GDM1 (cell line): ENCODE results near the gene MFAP3L.
"Not testable (repeated sequence)": the region's sequence is repeated elsewhere in the genome, so short reads cannot be mapped to it uniquely, and the experiment has no call there.

ENCODE experiments used
- DNase-seq: peaks from one replicate; lab custom pipeline; 2025; lab: John Stamatoyannopoulos, UW

Gene MFAP3L

DNA sequence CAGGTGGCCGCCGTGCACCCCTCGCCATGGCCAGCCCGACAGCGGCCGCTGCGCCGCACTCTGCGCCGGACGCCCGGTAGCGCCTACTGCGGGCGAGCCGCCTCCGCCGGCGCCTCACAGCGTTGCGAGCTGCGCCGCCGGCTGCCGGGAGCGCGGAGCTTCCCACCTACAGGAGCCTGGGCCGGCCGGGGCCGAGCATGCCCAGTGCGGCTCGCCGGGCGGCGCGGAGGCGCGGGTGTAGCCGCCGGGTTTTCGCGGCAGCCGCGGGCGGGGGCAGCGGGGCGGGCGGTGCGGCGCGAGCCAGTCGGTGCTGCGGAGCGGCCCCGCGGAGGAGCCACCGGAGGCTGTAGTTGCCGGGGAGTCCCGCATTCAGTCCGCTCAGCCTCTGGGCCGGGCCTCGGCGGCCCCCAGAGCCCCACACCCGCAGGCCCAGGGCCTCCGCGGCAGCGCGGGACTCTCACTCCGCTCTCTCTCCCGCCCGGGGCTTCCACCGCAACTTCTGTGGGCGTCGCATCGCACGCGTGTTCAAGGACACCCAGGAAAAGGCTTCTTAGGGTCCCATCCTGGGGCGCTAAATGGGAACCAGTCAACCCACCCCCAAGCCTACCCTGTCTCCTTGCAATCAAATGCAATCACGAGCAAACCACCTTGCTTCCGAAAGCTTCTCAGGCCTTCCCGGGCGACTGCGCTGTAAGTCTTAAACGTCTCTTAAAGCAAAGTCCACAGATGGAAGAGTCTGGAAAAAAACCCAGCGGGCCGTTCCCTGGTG is at the start of gene MFAP3L:
MFAP3L (minus strand) TSS at position 143 of the 769 bp plus-strand sequence. CDS start 20,518 bp downstream, outside the sequence.
- DNase-seq = peak; percentile 89

DNA sequence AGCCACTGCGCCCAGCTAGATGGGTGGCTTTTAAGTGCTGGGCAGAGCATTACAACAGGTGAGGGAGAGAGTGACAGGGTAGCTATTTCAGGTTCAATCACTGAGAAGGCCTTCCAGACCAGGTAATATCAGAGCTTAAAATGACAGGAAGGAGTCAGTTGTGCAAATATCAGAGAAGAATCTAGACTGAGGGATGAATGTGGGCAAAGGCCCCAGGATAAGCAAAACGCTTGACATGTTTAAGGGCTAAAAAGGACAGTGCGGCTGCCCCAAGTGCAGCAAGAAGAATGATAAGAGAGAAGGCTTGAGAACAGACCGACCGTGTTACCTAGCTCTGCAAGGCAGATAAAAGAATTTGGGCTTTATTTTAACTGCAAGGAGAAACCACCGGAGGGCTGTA is 45.0 kb upstream of the MFAP3L start:
- no peak for DNase-seq

DNA sequence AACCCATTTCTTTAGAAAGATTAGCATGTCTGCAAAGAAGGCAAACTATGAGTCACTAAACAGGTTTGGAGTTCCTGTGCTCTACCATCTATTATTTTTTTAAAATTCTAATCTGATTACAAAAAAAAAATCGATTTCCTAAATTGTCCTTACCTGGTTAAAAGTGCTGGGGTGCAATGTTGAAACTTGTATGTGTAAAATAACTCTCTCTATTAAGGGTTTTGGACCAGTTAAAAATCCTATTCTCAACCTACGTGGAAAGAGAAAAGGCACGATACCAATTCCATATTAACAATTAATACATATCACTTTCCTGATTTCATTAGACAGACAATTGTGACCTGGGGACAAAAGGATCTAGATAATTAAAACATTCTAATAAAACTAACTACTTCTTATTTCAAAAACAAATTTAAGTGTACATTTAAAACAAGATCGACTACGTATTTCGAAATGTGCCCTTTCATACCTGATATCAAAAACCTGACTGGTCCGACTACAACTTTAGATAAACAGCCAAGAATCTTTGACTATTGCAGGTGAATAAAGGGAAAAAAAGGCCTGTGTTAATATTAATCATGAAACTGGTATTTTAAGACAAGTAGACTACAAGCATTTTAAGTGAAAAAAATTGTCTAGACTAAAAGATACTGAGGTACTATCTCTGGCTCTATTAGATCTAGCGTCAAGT is 42.4 kb upstream of the MFAP3L start:
- DNase-seq = no peak

DNA sequence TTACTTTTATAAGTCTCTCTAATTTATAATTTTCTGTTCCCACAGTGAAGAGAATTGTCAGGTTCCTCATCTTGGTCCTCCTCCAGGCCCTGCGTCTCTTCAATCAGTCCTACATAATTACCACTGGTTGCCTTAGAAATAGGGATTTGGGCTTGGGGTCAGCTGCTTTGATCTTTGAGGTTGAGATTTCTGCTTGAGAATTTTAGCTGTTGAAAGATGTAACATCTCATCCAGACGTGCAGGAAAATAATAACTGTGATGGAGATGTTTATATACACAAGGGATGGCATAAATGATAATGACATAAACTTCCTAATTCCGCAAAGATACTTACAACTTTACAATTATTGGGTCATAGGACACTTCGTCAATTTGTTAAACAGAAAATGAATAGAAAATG is 33.2 kb upstream of the MFAP3L start:
- DNase-seq = no peak

DNA sequence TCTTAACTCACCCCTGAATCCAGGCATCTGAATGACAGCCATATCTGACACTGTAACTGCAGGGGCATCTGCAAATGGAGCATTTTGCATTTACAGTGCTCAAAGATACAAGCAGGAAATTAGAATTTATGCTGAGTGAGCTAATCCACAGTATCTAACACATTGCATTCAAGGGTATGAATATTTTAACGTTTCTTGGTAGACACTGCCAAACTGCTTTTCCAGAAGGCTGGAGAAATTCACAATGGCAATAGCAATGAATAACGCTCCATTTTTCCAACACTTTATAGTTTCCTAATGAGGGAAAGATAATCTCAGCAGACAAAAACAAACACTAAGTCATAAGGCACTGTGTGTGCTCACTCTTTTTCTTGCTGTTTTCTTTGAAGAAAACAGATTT is 32.6 kb upstream of the MFAP3L start:
- no peak for DNase-seq

DNA sequence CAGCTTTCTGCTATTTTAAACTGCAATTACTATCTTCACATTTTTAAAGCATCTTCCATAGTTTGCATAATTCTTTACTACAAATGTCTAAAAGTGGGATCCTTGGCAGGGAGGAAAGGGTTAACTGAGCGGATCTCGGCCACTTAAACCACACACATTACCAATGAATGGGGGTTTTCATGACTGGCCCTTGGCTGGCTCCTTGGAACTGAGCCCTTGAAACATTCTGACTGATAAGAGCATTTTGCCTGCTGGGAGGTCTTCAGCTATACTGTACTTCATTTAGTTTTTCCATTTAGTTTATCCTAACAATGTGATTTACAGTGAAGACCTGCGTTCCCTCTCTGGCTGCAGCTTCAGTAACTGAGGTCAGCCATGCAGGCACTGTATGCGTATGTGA is 31.7 kb upstream of the MFAP3L start:
- no peak for DNase-seq

DNA sequence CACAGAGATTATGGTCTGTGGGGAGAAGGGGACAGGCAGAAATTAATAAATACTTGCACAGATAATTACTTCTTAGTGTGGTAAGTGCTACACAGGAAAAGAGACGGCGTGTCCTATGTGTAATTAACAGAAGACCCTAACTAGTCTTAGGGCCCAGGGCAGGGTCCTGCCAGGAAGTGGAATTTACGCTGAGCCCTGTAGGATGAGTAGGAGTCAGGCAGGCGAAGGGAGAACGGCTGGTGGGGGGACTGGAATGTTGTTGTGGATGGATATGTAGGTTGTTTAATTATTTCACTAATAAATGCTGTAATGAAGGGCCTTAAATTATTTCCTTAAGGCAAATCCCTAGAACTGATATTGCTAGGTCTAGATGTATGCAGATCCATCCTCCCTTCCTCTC is 26.7 kb upstream of the MFAP3L start:
- no peak for DNase-seq

DNA sequence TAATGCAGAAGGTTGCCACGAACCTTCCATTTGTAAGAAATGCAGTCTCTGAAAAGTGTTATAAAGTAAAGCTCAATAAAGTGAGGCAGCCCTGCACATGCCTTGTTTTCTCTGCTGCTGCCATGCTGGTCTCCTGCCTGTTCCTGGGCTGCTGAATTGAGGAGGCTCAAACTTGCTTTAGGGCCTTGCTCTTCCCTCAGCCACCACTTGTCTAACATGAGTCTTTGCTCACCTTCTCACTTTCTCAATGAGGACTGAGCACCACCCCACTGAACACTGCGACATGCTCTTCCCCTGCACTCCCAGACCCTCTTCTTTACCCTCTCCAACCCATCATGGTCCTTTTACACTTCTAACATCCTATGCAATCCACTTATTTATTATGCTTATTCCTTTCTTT is 25.2 kb upstream of the MFAP3L start:
- no peak for DNase-seq

DNA sequence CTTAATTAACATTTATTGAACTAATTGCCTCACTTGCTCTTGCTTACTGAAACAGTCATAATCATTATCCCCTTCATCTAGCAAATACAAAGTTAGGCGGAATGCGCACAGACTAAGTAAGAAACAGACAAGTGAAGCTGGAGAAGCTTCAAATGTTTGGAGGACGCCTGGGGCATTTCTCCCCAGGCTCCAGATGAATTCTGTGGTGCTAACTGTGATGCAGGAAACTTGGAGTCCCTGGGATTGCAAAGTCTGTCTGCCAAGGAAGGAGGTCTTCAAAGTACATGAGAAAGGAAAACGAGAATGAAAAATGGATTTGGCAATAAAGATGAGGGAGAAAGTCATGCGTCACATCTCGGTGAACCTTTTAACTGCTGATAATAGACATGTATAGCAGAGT is 23.6 kb upstream of the MFAP3L start:
- no peak for DNase-seq

DNA sequence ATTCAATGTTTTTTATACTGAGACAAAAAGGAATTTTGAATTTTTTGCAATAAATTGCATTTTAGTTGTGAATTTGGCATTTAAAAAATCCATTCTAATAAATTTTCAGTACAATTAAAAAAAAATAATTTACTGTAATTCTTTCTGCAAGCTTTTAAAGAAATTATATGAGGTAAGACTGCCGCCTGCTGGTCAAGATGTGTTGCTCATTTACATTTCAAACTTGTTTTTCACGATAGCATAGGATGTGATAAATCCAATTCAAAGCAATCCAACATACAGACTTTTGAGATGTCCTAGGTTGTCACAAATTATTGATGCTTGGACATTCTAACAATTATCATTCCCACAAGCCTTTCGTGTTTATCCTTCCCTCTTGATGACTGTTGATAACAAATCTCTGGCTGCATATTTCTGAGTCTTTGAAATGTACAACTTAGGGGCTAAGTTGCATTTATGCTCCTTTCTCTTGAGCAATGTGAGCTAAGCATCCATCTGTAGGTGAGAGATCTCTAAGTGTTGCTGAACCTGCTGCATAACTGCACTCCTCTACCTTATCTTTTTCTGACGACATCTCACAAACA is 21.7 kb upstream of the MFAP3L start:
- DNase-seq = peak; percentile 11

DNA sequence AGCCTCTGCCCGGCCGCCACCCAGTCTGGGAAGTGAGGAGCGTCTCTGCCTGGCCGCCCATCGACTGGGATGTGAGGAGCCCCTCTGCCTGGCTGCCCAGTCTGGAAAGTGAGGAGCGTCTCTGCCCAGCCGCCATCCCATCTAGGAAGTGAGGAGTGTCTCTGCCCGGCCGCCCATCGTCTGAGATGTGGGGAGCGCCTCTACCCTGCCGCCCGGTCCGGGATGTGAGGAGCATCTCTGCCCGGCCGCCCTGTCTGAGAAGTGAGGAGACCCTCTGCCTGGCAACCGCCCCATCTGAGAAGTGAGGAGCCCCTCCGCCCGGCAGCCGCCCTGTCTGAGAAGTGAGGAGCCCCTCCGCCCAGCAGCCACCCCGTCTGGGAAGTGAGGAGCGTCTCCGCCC is 20.0 kb upstream of the MFAP3L start:
- DNase-seq = not testable (repeated sequence)

DNA sequence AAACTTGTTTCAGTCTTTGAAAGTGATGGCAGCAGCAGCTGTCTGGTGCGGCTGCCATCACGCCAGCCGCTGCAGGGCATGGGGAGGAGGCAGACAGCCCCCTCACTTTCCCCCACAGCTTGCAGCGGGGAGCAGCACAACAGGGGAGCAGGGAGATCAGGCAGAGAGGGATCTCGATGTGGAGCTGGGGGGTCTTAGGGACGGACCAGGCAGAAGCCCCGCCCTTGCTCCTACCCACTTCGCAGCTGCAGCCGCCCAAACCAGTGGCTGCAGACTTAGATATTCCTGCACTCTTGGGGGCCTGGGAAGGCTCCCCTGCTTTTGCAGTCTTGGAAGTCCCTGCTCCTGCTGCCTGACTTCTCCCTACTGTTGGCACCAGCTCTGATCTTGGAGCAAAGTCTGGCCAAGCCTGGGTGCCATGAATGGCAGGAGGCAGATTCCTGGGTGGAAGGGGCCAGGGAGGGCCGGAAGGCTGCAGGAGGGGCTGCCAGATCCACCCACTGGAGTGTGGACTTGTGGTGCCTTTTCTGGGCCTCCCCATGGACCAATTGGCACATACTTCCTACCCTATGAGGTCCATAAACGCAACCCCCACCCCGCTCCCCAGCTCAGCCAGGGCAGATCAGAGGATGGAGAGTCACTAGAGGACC is 14.0 kb upstream of the MFAP3L start:
- no peak for DNase-seq

DNA sequence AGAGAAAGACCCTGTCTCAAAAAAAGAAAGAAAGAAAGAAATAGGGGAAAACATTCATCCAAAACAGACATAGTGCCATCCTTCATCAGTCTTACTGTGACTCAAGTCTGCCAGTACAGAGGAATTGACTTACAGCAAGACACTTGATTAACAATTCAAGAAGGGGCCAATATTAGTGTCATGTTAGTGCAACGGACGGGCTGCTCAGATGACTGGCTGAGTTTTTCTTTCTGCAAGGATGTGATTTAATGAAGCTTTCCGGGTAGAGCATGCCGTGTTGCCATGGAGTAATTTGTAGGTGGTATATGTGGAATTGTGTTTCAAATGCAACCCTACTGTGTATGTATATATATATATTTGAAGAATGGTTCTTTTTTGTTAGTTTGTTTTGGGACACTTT is 12.6 kb upstream of the MFAP3L start:
- no peak for DNase-seq

DNA sequence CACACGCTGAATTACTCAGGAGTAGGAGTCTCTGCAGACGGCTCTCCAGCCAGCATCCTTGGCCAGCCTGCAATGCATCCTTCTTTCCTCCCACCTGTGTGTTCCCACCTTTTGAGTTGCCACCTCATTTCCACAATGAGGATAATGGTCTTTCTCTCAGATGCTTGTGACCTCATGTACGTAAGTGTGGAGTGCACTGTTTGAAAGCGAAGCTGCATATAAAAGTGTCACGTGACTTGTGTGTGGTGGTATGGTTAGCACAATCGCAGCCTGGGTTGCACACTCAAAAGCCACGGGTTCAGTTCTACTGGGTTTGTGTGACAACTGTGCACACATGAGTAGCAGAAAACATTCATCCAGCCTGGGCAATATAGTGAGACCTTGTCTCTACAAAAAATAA is 12.0 kb upstream of the MFAP3L start:
- DNase-seq = no peak

DNA sequence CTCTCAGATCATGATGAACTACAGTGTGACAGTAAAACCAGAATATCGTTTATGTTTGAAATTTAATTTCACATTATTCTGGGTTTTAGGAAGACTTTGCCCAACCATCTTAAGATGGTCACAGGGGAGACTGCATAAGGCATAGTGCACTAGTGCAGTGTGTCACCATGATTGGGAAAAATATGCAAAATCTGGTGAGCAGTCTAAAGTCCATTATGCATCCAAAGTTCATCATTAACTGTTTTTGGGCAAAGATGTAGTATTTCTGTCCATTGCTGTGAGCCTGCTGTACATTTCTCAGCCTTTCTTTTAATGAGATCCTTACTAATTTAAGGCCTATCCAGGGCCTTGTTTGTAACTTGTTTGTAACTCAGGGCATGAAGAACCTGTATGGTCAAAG is 11.3 kb upstream of the MFAP3L start:
- no peak for DNase-seq

DNA sequence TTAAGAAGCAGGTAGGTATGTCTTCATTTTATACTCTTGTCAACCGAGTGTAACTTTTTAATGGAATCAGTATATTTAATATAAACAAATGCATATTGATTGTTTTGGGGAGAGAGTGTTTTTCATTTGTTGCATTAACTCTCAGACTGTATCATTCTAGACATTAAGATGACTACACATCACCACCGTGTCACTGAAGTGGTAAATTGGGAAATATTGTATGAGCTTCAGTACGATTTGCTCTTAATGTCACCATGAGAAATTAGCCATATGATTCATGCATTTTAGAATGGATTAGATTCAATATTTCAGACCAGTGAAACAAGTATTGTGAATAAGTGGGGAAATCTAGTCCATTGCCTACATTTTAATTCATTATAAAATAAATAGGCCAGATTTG is 9.7 kb upstream of the MFAP3L start:
- DNase-seq = no peak

DNA sequence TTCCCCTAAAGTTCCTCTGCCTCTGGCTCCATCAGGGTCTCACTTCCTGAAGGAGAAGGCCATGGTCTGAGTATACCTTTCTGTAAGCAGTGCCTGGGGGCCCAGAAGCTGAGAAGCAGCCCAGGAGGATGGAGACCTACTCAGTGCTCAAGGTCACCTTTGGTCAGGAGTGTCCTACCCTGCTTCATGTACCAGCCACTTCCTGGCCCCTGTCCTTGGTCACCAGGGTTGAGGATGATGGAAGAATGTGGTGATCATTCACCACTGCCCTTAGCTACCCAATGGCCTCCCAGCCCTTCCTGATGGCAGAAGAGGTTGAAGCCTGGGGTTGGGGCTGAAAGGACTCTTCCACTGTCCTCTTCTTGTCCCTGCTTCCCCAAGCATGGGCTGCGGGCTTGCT is 9.0 kb upstream of the MFAP3L start:
- DNase-seq = no peak

DNA sequence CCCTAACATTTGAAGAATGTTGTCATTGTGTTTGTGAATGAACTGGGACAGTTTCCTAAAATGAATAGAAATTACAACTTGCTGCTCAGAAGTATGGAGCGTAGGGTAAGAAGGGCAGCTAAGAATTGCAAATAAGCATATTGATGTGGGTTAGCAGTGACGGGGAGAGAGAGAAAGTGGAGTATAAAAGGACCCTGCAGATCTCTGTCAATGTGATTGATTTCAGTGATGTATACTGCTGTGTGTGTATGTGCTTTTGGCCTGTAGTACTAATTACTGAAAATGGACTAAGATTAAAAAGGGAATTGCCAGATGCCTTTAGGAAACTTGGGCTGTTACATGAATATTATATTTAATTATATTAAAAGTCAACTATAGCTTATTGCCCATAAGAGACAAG is 7.8 kb upstream of the MFAP3L start:
- DNase-seq = no peak

DNA sequence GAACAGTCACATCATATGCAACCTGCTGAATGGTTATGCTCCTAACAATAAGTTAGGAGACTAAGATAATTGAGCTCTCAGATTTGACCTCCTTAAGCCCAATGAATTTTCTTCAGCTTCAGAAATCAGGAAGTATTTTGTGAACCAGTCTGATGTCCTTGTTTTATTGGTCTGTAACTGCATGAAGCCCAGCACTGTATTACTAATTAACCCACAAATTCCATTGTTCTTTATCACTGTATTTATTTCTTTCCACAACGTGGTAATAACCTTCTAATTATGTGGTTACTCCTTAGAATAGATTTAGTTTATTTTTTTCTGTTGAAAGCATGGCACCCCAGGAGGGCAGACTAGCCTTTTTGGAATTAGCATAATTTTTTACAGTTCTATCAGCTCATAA is 3.9 kb upstream of the MFAP3L start:
- no peak for DNase-seq

DNA sequence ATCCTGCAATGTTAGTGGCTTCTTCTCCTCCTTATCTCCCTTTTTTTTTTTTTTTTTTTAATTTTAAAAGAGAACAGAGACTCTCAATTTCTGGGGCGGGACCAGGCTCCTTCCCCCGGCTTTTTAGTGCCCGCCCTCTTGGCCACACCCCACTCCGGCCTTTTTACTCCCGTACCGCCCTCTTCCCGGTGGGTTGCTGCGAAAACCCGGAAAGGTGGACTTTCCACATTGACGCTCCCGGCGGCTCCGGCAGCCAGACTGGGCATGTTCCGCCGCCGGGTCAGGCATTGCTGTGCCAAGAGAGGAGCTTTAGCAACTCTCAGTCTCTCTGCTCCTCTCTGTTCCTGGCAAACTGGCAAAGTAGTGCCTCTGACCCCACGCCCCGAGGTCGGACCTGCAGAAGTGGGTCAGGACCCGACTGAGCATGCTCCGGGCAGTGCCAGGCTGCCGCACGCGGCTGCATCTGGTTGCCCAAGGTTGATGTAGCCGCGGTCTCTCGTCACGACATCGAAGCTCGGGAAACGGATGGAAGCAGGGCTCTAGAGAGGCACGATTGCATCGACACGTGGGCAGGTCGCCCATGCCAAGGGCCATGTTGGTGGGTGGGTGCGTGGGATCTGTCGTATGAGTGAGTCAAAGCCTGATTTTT is 1.1 kb upstream of the MFAP3L start:
- DNase-seq = peak; percentile 87

DNA sequence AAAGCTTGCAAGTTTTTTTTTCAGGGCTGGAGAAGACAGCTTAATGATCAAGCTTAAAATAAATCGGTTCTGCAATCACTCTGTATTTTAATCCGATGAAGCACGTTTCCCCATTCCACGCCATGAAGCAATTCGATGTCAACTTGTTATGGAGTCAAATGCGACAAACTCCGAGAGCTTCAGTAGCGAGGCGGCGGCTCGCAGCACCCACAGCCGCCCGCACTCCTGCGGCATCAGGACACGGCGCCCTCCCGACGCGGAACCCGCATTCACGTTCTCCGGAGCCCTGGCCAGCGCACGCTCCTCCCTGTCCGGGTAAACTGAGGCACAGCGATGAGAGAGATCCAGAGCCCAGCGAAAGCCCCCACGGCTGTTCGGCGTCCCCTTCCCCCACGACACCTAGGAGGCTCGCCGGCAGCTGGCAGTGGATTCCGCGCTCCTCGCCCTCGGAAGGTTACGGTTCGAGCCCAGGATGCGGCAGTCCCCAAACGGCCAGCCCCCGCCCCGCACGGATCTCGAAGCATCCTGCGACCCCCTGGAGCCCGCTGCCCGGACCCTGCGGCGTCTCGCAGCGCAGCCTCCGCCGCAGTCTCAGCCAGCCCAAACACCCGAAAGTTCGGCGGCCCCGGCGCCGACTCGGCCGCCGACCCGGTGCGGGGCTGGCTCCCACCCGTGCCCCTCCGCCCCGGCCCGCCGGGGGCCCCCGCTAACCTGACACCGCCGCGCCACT is 507 bp downstream of the MFAP3L start:
- DNase-seq = no peak

DNA sequence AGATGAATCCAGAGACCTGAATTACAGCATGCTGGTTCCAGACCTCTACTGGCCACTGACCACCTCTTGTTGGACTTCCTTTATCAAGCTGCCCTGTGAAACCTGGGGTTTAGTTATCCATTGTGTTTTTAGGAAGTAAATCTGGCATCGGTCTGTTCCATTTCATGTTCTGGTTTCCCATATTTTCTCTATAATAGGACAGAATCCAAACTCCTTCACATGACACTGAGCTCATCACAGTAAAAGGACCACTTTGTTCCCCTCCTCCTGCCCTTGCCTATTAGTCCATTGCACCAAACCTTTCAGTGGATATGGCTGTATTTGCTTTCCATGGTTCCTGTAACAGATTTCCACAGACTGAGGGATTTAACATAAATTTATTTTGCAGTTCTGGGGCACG is 4.0 kb downstream of the MFAP3L start:
- DNase-seq = no peak
